Activated T-cell treated with anti-CD3 and anti-CD28 coated beads, Interleukin-2, amount 50 U/mL, for 1 hour (primary cell): ENCODE data around the gene ARX.

Experiments
- DNase-seq: peaks from one replicate; pipeline ENCODE4 v3.0.0-alpha.2; 2020

Gene ARX

GRCh38 chrX:25015486-25016360, at the start of gene ARX:
TSS of gene ARX (minus strand) at chrX:25015965. CDS start at chrX:25015737, 228 bp downstream.
- DNase-seq: no peak

DNA sequence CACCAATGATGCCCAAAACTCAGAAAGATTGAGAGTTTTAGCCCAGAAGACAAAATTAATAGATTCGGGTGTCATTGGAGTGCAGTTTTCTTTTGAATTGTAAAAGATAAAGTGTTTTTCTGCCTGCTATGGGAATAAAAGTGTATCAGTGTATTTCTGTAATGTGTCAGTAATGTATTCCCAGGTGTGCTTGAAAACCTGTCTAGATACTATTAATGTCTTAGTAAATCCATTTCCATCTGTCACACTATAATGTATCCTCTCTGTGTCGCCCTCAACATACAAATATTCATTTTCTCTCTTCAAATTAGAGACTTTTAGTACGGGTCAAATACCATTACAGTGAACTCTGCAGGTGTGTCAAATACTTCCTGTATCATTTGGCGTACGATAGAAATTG, 43.5 kb upstream of the ARX start:
- no peak for DNase-seq

- DNase-seq: no peak
Measured at GRCh38 chrX:25052798-25053534, 37.2 kb upstream of the ARX start.

- no peak for DNase-seq
Measured at GRCh38 chrX:25049971-25050370, 34.2 kb upstream of the ARX start.

GRCh38 chrX:25049357-25049756, 33.6 kb upstream of the ARX start:
- DNase-seq: no peak

DNA sequence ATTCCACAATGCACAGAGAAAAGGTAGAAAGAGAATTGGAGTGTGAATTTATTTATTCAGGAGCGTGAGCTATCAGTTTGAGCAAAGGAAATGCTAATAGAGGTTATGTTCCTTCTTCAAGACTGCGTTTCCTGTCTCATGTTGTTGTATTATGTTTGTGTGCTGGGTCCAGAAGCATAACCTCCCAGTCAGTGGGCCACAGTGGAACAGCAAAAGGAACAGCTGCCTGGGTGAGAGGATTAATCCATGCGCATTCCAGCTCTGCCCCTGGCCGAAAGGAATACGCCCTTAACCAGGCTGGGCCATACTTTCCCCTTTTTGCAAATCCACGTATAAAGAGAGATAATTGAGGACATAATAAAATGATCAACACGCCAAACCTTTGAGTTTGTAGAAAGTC, 32.4 kb upstream of the ARX start:
- no peak for DNase-seq

DNA sequence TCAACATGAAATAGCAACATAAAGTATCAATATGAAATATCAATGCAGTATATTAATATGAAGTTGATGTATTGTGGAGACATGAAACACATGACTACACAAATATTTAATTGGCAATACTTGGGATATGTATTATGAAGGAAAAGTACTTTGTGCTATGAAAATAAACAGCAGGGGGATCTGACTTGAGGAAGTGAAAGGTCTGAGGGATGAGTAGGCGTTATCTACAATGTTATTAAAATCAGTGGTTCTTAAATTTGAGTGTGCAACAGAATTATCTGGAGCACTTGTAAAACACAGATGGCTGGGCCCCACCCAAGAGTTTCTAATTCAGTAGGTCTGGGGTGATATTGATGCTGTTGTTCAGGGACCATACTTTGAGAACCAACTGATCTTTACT, 27.4 kb upstream of the ARX start:
- DNase-seq: no peak

DNA sequence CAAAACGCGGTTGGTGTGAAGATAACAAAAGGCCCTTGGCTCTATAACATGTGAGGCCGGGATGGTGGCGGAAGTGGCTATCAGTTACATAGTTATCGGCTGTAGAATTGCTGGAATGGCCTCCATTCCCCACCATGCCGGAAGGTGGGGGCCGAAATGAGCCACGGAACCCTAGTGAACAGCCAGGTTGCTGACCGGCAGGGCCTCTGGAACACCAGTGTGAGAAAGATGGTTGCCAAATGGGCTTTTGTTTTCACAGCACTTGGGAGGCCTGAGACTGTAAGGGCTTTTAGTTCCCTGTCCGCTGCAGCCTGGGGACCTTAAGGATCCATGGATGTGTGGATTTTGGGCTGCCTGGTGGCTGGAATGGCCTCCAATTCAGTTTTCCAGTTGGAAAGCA, 23.3 kb upstream of the ARX start:
- no peak for DNase-seq

GRCh38 chrX:25034889-25035288, 19.1 kb upstream of the ARX start:
- no peak for DNase-seq

GRCh38 chrX:25029288-25029825, 13.6 kb upstream of the ARX start:
- DNase-seq: no peak

GRCh38 chrX:25028726-25029125, 13.0 kb upstream of the ARX start:
- no peak for DNase-seq

DNA sequence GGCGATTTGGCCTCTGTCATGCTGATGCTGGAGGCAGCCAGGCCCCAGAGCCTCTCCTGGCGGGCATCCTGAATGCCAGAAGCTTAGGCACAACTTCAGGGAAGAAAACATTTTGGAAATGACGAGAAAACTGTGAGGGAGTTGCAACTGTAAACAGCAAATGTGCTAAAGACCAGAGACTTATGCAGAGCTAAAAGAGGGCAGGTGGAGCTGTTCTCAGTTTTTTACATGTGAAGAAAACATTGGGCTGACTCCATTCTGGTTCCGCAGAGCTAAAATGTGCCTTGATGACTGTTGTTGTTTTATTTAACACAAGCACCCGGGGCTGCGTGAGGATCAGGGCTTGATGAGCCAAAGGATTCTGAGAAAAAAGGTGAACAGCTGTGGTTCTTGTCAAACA, 10.8 kb upstream of the ARX start:
- DNase-seq: no peak

DNA sequence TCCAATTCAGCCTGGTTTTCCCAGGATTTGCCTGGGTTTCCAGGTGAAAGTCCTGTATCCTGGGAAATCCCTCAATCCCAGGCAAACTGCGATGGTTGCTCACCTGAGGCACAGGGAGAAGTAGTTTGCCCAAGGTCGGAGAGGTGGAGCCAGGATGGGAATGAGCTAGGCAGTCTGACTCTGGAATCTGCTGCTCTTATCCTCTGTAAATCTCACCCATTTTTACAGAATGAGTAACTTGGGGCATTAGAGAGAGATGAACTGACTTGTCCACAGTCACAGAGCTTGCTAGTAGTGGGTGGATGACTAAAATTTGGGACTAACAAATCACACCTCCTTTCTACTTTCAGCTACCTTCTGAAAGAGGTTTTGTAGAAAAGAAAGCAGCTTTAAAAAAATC, 9.8 kb upstream of the ARX start:
- no peak for DNase-seq

DNA sequence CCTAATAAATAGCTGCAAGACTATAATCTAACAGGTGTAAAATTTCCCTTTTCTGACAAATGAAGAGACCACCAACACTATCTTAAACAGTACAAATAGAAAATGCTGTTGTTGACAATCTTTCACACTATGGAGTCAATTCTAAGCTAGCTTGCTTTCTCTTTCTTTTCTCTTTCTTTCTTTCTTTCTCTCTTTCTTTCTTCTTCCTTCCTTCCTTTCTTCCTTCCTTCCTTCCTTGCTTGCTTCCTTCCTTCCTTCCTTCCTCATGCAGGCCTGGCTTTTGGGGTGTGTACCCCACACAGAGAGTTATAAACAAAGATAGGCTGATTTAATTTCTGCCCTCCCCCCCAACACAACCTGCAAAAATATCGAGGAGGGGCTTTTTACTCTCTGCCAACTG, 8.1 kb upstream of the ARX start:
- DNase-seq: no peak

- DNase-seq: no peak
Measured at GRCh38 chrX:25022499-25023325, 6.9 kb upstream of the ARX start.

- no peak for DNase-seq
Measured at GRCh38 chrX:25020905-25021449, 5.2 kb upstream of the ARX start.

DNA sequence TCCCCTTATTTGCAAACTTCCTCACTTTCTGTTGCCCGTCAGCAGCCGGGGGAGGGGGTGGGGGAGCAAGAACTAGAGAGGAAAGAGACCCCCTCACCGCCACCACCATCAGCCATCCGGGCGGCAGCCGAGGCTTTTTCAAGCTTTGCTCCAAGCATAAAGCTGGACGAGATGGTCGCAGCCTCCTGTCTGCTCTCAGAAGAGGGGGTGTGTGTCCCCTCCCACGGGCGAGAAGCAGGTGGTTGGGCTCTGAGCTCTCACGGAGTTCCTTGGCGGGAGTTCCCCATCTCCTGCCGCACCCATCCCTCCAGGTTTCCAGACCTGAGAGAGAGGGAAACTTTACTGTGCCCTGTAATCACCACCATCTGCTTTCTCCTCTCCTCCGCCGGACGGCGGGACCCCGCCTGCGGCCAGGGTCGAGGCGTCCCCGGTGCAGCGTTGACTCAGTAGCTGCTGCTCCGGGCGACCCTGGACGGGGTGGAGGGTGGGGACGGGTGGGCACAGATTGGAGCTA, 4.7 kb upstream of the ARX start:
- no peak for DNase-seq

DNA sequence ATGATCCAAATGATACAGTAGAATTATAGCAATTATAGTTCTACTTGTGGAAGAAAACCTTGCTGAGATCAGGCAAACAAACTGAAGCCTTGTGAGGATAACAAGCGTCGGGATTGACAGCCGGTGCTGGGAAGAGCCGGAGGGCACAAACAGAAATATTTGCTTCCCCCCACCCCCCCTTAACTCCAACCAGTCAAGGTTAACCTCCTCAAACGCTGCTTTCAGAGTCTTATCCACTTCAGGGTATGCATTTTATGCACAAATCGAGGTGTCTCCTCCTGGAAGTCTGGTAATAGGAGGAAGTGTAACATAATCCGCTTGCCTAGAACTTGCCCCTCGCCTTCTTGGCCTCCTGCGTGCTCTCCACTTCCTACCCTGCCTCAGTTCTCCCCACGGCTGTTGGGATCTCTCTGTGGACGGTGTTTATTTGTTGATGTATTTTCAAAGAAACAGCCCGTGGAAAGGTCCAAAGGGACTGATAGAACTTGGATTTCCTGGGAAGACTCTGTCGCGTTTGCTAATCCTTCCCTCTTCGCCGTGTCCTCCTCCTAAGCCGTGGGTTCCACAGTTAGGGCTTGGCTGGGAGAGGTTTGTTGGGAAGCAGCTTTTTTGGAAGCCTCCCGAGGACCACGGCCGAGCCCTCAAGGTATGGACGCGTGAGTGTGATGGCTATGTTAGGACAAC, 4.1 kb upstream of the ARX start:
- DNase-seq: no peak

GRCh38 chrX:25018682-25019081, 2.9 kb upstream of the ARX start:
- DNase-seq: no peak

DNA sequence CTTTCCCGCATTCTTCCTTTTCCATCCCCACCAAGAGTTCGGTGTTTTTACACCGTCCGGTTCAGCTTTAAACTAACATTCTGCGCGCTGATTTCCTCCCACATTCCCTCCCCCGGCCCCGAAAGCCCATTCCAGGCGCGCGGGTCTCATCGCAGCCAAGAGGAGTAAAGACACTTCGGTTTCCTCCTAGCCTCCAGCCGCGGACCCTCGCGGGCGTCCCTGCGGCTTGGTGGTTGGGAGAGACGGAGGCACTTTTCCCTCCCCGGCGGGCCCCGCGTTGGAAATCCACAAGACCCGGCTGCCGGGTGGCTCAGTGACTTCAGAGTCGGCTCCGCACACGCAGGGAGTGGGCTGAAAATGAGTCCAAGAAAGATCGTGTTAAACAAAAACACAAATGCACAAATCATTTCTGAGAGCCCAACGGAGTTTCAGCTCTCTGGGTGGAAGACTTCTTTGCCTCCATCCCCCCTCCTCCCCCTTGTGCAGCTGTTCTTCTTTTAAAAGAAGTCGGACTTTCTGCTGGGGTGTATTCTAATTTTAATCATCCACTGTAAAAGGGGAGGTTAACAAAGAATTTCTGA, 2.0 kb upstream of the ARX start:
- no peak for DNase-seq

DNA sequence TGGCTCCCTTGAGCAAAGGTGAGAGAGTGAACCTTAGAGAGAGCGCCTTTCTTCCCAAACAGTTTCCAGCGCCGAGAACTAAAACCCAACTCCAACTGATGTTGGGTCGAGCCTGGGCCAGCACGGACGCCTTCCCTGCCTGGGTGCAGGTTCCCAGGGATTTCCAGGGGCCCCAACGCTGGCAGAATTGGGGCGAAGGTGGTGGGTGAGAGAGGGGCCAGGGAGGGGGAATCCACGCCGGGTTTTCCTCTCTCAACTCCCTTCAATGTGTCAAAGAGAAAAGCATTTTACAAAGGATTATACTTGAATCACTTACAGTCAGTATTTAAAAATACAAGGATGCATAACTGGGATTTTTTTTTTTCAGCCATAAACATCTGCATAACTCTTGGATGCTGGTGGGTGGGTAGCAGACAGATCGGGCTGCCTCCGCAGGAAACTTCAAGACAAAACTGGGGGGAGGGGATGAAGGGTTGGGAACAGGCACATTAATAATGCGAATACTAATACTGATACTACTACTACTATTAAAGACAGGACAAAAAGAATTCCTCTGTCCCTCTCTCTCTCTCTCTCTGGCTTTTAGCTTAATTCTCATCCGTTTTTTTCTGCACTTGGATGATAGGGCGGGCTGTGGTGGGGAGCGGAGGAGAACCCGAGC, 1.3 kb upstream of the ARX start:
- no peak for DNase-seq
